SIG-M5 (cell line): ENCODE measurements around the gene CNNM3.
"Not testable (repeated sequence)": the region's sequence is repeated elsewhere in the genome, so short reads cannot be mapped to it uniquely, and the experiment has no call there.

Experiments used
- DNase-seq: peaks from one replicate; lab custom pipeline; 2025; lab: John Stamatoyannopoulos, UW

The CNNM3 gene

DNA sequence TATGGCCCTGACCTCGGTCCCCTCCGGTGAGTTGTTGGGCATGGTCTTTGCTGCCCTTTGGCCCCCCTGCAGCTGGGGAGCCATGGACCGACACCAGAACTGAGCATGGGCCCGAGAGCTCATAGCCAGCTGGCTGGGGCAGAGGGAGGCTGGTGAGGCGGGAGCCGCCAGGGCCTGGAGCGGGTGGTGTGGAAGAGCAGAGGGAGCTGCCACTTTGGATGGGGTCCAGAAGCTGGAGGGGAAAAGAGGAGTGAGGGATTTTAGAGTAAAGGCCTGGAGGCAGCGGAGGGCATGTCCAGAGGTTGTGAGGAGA, 16.5 kb upstream of the CNNM3 start:
- no peak for DNase-seq

DNA sequence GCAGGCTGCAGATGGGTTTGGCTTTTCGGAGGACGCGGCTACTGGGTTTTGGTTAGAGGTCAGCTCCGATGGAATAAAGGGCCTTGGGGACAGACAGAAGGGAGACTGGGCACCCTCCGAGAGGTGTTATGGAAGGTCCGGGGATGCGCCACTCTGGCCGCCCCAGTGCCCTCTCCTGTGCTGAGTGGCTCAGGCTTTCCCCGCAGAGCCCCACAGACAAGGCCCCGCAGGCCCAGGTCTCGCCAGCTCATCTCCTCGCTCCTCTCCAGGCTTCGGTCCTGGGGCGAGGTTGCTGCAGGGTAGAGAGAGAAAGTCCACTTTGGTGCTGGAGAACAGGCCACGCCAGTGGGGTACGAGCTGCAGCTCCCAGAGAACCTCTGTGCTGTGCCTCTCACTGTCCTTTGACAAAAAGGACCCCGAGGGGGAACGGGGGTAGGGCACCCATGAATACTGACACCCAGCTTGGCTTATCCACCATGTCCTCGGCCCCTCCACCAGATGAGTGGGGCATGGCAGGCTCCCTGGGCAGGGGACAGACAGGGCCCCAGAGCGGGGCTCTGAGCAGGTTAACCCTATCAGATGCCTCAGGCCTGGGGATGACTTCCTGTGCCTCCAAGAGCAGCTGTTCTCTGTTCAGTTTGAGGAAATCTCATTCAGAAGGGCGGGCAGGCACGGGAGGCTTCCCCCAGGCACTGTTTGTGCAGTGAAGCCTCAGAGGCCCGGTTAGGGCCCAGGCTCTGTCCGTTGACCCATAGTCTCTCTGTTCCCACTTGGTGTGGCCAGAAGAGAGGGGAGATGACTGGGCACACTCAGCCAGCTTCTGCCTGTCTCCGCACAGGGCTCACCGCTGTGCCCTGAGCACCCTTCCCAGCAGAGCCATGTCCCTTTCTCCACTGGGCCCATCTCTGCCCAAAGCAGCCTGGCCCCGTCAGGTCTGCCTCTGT, 15.7 kb upstream of the CNNM3 start:
- no peak for DNase-seq

GRCh38 chr2:96801005-96801785, 14.9 kb upstream of the CNNM3 start:
- DNase-seq = no peak

GRCh38 chr2:96801786-96802595, 14.1 kb upstream of the CNNM3 start:
- DNase-seq = no peak

DNA sequence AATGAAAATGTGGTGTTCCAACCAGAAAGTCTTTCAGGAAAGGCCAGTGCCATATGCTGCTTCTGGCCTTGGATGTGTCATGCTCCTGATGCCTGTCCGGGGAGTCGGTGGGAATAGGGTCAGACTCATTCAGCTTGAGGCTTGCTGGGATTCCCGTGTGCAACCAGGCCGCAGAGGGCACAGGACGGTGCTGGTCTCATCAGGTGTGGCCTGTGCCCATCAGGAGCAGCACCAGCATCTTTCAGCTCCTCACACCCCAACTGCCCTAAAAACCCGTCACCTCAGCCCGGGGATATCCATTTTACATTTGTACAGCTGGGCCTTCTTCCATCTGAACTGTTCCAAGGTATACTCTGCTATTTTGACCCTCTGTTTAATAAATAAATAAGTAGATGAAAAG, 13.3 kb upstream of the CNNM3 start:
- no peak for DNase-seq

DNA sequence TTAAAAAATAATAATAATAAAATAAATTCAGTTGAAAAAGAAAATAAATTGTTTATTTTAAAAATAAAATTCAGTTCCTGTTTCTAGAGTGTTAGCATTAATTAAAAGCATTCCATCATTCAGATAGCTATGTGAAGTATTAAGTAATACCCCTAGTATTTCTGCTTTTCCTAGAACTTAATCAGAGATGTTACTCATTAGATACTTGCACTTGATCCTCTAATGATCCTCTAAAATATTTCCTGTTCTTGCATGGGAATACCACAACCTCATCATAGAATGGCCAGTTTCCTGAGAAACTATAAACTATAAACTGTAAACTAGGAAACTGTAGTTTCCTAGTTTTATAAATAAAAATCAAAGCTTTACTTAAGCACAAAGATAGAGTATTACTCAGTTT, 11.1 kb upstream of the CNNM3 start:
- DNase-seq = no peak

GRCh38 chr2:96805946-96806345, 10.1 kb upstream of the CNNM3 start:
- not testable (repeated sequence) for DNase-seq

GRCh38 chr2:96806468-96807126, 9.5 kb upstream of the CNNM3 start:
- DNase-seq = no peak

GRCh38 chr2:96807127-96807471, 9.0 kb upstream of the CNNM3 start:
- no peak for DNase-seq

GRCh38 chr2:96808176-96808837, 7.8 kb upstream of the CNNM3 start:
- DNase-seq = no peak

- no peak for DNase-seq
Observed at GRCh38 chr2:96809216-96809882, 6.7 kb upstream of the CNNM3 start.

- no peak for DNase-seq
Observed at GRCh38 chr2:96809951-96810782, 5.9 kb upstream of the CNNM3 start.

- DNase-seq = no peak
Observed at GRCh38 chr2:96810783-96811192, 5.3 kb upstream of the CNNM3 start.

GRCh38 chr2:96811917-96812316, 4.2 kb upstream of the CNNM3 start:
- DNase-seq = no peak

DNA sequence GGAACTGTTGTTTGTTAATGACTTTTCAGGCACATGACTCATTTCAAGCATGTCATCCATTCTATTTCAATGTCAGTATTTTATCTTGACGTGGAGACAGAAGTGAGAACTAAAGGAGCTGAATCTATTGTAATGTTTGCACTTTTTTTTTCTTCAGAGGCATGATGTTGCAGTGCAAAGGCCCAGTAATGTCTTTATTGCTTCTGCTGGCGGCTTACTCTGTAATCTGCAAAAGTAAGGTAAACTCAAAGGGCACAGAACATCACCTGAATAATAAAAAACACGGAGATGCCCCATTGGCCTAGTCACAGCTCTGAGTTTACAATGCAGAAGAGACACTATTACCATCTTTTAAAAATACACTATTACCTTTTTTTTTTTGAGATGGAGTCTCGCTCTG, 2.4 kb upstream of the CNNM3 start:
- no peak for DNase-seq

DNA sequence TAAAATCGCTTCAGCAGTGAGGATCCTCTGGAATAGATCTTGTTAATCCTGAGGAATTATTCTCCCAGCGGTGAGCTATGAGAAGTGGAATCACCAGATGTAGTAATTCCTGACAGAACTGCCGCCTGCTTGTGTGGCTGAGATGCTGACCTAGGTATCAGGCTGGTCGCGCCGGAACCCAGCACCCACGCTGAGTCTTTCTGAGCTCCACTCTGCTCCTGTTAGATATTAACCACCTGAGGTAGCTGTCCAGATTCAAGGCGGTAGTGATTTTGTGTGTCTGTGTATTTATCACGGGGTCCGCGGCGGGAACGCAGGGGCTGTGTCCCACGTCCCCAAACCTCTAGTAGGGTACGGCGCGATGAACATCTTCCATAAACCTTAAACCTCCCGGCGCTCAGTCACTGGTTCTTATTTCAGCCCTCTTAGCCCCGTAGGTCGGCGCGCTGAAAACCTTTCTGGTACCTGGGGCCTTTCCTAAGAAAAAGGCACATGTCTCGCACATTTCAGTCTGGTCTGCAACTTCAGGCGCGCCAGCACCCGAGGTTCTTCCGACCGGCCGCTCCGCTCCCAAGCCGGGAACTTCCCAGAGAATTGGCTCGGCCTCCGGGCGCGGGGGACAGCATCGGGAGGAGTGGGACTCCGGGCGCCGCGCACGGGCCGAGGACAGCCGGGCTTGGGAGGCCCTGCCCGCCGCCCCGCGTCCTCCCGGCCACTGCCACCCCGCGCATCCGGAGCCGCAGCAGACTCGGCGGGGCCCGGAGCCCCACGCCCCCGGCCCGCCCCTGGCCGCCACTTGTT, 542 bp upstream of the CNNM3 start:
- no peak for DNase-seq

- no peak for DNase-seq
Observed at GRCh38 chr2:96816836-96817702, 1.0 kb downstream of the CNNM3 start.

DNA sequence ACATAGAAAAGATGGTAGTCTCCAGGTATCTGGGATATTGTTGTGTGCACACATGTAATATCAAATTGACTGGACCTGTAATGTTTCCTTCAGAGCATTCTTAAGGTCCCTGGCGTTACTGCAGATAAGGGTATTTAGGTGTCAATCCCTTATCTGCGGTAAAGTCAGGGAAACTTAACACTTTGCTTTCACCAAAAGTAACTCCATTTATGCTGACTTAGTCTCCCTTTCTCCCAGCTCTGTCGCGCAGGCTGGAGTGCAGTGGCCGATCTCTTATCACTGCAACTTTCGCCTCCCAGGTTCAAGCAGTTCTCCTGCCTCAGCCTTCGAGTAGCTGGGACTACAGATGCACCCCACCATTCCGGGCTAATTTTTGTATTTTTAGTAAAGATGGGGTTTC, 1.8 kb downstream of the CNNM3 start:
- no peak for DNase-seq
